Natural killer cell (primary cell): ENCODE results near the gene HK1. TPM values are rescaled to one million over a fixed set of nuclear protein-coding genes. Genes with fewer than 3 reads are reported as not detected.

Experiments used
- ATAC-seq, 3 donors: fragments of 150-1000 bp in 2 of 3; fragments of 200-7000 bp in 1 of 3; cut with Tn5 transposase; 1 replicate in 1 of 3; 2 replicates in 2 of 3; pipeline ENCODE4 v1.10.0; 2021; ENCODE audit warnings: mild to moderate bottlenecking in 2 of 3, moderate library complexity in 2 of 3
- DNase-seq, 2 donors: peaks; one replicate each; pipeline versions ENCODE4 v3.0.0 to v3.0.0-alpha.2; 2013 to 2021; ENCODE audit warnings: mixed read lengths in 1 of 2
- H3K27ac ChIP-seq: one replicate; pipeline ENCODE4 v1.5.1; 2013; ENCODE audit warnings: mild to moderate bottlenecking, low read length
- H3K27me3 ChIP-seq: one replicate; pipeline ENCODE4 v1.6.1; 2013; ENCODE audit warnings: low read length; ENCODE audit not compliant: control insufficient read depth, insufficient read depth
- H3K36me3 ChIP-seq: one replicate; pipeline ENCODE4 v1.6.1; 2013; ENCODE audit warnings: low read length; ENCODE audit not compliant: control insufficient read depth, insufficient read depth
- H3K4me1 ChIP-seq: one replicate; pipeline ENCODE4 v1.6.1; 2013; ENCODE audit warnings: low read length; ENCODE audit not compliant: control insufficient read depth, insufficient read depth
- H3K4me3 ChIP-seq: one replicate; pipeline ENCODE4 v1.5.1; 2013; ENCODE audit warnings: low read length
- H3K9me3 ChIP-seq: one replicate; pipeline ENCODE4 v1.6.1; 2013; ENCODE audit warnings: low read length; ENCODE audit not compliant: control insufficient read depth, insufficient read depth
- H3K27ac Mint-ChIP-seq, 2 donors: one replicate each; pipeline ENCODE4 v1.8.0; 2022; ENCODE audit warnings: mild to moderate bottlenecking in 2 of 2, mixed read lengths in 2 of 2, moderate library complexity in 1 of 2
- H3K27me3 Mint-ChIP-seq, 2 donors: one replicate each; pipeline ENCODE4 v1.8.0; 2022; ENCODE audit warnings: low read depth in 2 of 2, mixed read lengths in 2 of 2
- H3K36me3 Mint-ChIP-seq: one replicate; pipeline ENCODE4 v1.8.0; 2022; ENCODE audit warnings: mixed read lengths
- H3K4me1 Mint-ChIP-seq, 2 donors: one replicate each; pipeline ENCODE4 v1.8.0; 2022; ENCODE audit warnings: mixed read lengths in 2 of 2
- H3K4me3 Mint-ChIP-seq: one replicate; pipeline ENCODE4 v1.8.0; 2022; ENCODE audit warnings: mild to moderate bottlenecking, moderate library complexity, mixed read lengths
- H3K9me3 Mint-ChIP-seq, 2 donors: one replicate each; pipeline ENCODE4 v1.8.0; 2022; ENCODE audit warnings: mixed read lengths in 2 of 2
- CTCF ChIP-seq: fragments of 200-600 bp; IDR thresholded peaks from one replicate; pipeline ENCODE4 v1.8.0; 2022; ENCODE audit warnings: antibody characterized with exemption
- WGBS: methylation state at CpG from one replicate; pipeline ENCODE4 v1.1.7; 2013; ENCODE audit warnings: missing lambda C conversion rate; ENCODE audit not compliant: insufficient coverage; 5-methylcytosine and 5-hydroxymethylcytosine counted together
- intact Hi-C: fragments of 100-400 bp; cut with micrococcal nuclease; formaldehyde crosslinking; loops from one replicate; pipeline ENCODE4 v1.14.2; 2022
- total RNA-seq, 4 donors: library from RNA; stranded (reverse); fragments of 120-200 nt in 1 of 4; gene quantifications; one replicate each; pipeline versions ENCODE4 v1.2.3 to v1.2.4, GENCODE V29; 2013 to 2022

The HK1 gene
- total RNA-seq, 3 donors from 2014 or later (not counting 1 experiment from before 2014, with no cell fraction given) = 58.4 to 72.6 (median 69.5) TPM

- WGBS = 85% methylated on average over 14 of the region's 14 CpGs
- intact Hi-C loops = no loop called here
- Mint-ChIP-seq H3K36me3 (no peaks in the 10 kb centered on the region), H3K4me1 (peaks cover 0 to 4% of the 10 kb centered on the region in 2 donors), H3K4me3 (no peak overlapping the region), H3K9me3 (no peaks in the 10 kb centered on the region), H3K27ac (no peak overlapping the region), H3K27me3 (no peaks in the 10 kb centered on the region)
- H3K36me3 ChIP-seq = no peaks in the 10 kb centered on the region
- H3K4me1 ChIP-seq = no peaks in the 10 kb centered on the region
- DNase-seq (no peak), ATAC-seq (no peak)
- no peak for TF ChIP-seq CTCF
- no peak overlapping the region for H3K27ac ChIP-seq
- no peaks in the 10 kb centered on the region for H3K27me3 ChIP-seq
- H3K9me3 ChIP-seq = no peaks in the 10 kb centered on the region
- no peak overlapping the region for H3K4me3 ChIP-seq
Measured at GRCh38 chr10:69246581-69247312, 31.5 kb upstream of the HK1 start.

- Mint-ChIP-seq H3K36me3 (no peaks in the 10 kb centered on the region), H3K4me3 (no peak overlapping the region), H3K4me1 (no peaks in the 10 kb centered on the region), H3K9me3 (no peaks in the 10 kb centered on the region), H3K27me3 (no peaks in the 10 kb centered on the region), H3K27ac (no peak overlapping the region)
- ATAC-seq (no peak), DNase-seq (no peak)
- no peaks in the 10 kb centered on the region for H3K4me1 ChIP-seq
- intact Hi-C loops = no loop called here
- no peaks in the 10 kb centered on the region for H3K27me3 ChIP-seq
- 91% methylated on average over 13 of the region's 13 CpGs for WGBS
- H3K27ac ChIP-seq = no peak overlapping the region
- no peak overlapping the region for H3K4me3 ChIP-seq
- H3K9me3 ChIP-seq = no peaks in the 10 kb centered on the region
- TF ChIP-seq CTCF = no peak
- no peaks in the 10 kb centered on the region for H3K36me3 ChIP-seq
Measured at GRCh38 chr10:69247313-69247710, 31.0 kb upstream of the HK1 start.

GRCh38 chr10:69248117-69248730, 30.1 kb upstream of the HK1 start:
- no peaks in the 10 kb centered on the region for H3K27me3 ChIP-seq
- no peaks in the 10 kb centered on the region for H3K36me3 Mint-ChIP-seq
- intact Hi-C loops = no loop called here

More at GRCh38 chr10:69248117-69248730, 30.1 kb upstream of the HK1 start:
- Mint-ChIP-seq H3K4me3 (no peak overlapping the region), H3K9me3 (no peaks in the 10 kb centered on the region), H3K27ac (no peak overlapping the region), H3K27me3 (no peaks in the 10 kb centered on the region), H3K4me1 (no peaks in the 10 kb centered on the region)
- ATAC-seq (no peak), DNase-seq (no peak)
- Histone ChIP-seq H3K9me3 (no peaks in the 10 kb centered on the region), H3K4me3 (no peak overlapping the region), H3K27ac (no peak overlapping the region), H3K4me1 (no peaks in the 10 kb centered on the region), H3K36me3 (no peaks in the 10 kb centered on the region)
- WGBS = 91% methylated on average over 24 of the region's 24 CpGs
- TF ChIP-seq CTCF = no peak
